ENCODE measurements around the gene UBE2L5. TPM values are rescaled to one million over a fixed set of nuclear protein-coding genes. Genes with fewer than 3 reads are reported as not detected.

UBE2L5 gene
- total and polyA plus RNA-seq, 2 experiments from 2014 or later: not detected

DNA sequence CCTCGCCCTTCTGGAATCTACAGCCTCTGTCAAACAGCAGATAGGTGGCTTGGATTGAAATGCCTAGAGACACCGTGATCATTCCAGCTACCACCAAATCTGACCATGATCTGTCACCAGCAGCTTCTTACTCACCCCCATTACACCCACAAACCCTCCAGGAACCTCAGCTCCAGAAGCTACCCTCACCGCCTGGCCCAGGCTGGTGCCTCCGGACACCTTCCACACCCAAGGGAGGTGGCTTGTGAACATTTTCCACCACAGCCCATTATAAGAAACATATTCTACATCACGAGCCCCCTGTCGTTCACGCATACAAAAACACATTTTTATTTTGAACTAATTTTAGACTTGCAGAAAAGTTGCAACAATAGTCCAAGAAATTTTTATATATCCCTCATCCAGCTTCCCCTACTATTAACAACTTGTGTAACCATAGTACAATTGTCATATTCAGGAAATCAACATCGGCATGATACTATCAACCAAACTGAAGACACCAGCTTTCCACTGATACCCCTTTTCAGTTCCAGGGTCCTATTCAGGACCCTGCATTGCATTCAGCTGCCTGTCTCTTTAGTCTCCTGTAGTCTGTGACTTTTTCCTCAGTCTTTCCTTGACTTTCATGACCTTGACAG, 15.4 kb upstream of the UBE2L5 start:
- peaks cover 32% of the 10 kb centered on the region for H3K27me3 Mint-ChIP-seq (ENCODE audit: insufficient read depth, low read depth, poor library complexity)
- ATAC-seq (no peak), DNase-seq (ENCODE audit: low spot score) (no peak)
- Histone ChIP-seq H4K20me1 (replicated peaks; ENCODE audit: insufficient read depth) (no peaks in the 10 kb centered on the region), H2AFZ (no peak overlapping the region), H3K27me3 (ENCODE audit: insufficient read depth) (peaks cover 22% of the 10 kb centered on the region; the same call in 1 of the 2 replicates), H3K9me2 (ENCODE audit: insufficient read depth) (0 out of 2 replicates have a peak, but pooled peaks cover 7% of the 10 kb centered on the region), H3K79me2 (replicated peaks; ENCODE audit: insufficient read depth) (no peaks in the 10 kb centered on the region), H3K36me3 (ENCODE audit: insufficient read depth) (no peaks in the 10 kb centered on the region), H3K4me3 (no peak overlapping the region), H3K4me2 (no peak overlapping the region), H3K4me1 (ENCODE audit: insufficient read depth) (peaks cover 13% of the 10 kb centered on the region), H3K27ac (ENCODE audit: low read depth) (no peak overlapping the region), H3F3A (replicated peaks; ENCODE audit: low read depth) (peaks cover 7% of the 10 kb centered on the region; the same call in 1 of the 2 replicates)
- H3K36me3 Mint-ChIP-seq (ENCODE audit: low read depth): no peaks in the 10 kb centered on the region; the same call in 1 of the 3 replicates
- TF ChIP-seq EZH2phosphoT487 (IDR thresholded peaks at IDR 0.05; ENCODE audit: unreplicated experiment) (no peak), ZNF331 (CRISPR knock-in tag; IDR thresholded peaks at IDR 0.05; ENCODE audit: low read depth) (no peak), EZH2 (IDR thresholded peaks at IDR 0.05; ENCODE audit: low read depth, unreplicated experiment) (no peak), NANOG (IDR thresholded peaks at IDR 0.05; ENCODE audit: borderline replicate concordance) (no peak), JUNB (IDR thresholded peaks at IDR 0.05; ENCODE audit: unreplicated experiment) (no peak), CTCF (conservative IDR thresholded peaks at IDR 0.05; ENCODE audit: low read depth in 2 of 2) (no peak), POLR2AphosphoS5 (IDR thresholded peaks at IDR 0.05; ENCODE audit: low read depth) (no peak), ZNF462 (CRISPR knock-in tag; IDR thresholded peaks at IDR 0.05) (no peak), ZNF114 (CRISPR knock-in tag; IDR thresholded peaks at IDR 0.05) (no peak), STAT1 (IDR thresholded peaks at IDR 0.05; ENCODE audit: unreplicated experiment) (no peak), CREB1 (CRISPR knock-in tag; IDR thresholded peaks at IDR 0.05; ENCODE audit: low read depth) (no peak)
- TF ChIP-seq, protein P1, sequence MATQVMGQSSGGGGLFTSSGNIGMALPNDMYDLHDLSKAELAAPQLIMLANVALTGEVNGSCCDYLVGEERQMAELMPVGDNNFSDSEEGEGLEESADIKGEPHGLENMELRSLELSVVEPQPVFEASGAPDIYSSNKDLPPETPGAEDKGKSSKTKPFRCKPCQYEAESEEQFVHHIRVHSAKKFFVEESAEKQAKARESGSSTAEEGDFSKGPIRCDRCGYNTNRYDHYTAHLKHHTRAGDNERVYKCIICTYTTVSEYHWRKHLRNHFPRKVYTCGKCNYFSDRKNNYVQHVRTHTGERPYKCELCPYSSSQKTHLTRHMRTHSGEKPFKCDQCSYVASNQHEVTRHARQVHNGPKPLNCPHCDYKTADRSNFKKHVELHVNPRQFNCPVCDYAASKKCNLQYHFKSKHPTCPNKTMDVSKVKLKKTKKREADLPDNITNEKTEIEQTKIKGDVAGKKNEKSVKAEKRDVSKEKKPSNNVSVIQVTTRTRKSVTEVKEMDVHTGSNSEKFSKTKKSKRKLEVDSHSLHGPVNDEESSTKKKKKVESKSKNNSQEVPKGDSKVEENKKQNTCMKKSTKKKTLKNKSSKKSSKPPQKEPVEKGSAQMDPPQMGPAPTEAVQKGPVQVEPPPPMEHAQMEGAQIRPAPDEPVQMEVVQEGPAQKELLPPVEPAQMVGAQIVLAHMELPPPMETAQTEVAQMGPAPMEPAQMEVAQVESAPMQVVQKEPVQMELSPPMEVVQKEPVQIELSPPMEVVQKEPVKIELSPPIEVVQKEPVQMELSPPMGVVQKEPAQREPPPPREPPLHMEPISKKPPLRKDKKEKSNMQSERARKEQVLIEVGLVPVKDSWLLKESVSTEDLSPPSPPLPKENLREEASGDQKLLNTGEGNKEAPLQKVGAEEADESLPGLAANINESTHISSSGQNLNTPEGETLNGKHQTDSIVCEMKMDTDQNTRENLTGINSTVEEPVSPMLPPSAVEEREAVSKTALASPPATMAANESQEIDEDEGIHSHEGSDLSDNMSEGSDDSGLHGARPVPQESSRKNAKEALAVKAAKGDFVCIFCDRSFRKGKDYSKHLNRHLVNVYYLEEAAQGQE (IDR thresholded peaks at IDR 0.05; ENCODE audit: unreplicated experiment): no peak
- TF ChIP-seq, protein P2, sequence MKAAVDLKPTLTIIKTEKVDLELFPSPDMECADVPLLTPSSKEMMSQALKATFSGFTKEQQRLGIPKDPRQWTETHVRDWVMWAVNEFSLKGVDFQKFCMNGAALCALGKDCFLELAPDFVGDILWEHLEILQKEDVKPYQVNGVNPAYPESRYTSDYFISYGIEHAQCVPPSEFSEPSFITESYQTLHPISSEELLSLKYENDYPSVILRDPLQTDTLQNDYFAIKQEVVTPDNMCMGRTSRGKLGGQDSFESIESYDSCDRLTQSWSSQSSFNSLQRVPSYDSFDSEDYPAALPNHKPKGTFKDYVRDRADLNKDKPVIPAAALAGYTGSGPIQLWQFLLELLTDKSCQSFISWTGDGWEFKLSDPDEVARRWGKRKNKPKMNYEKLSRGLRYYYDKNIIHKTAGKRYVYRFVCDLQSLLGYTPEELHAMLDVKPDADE (IDR thresholded peaks at IDR 0.05): no peak
- H3K27ac Mint-ChIP-seq: no peak overlapping the region
- H3K9me3 Mint-ChIP-seq: peaks cover 8% of the 10 kb centered on the region; the same call in 1 of the 3 replicates
- H3K4me3 Mint-ChIP-seq: no peak overlapping the region
- peaks cover 13% of the 10 kb centered on the region for H3K4me1 Mint-ChIP-seq
